Measurements from ENCODE around the gene SMAD7. TPM values are rescaled to one million over a fixed set of nuclear protein-coding genes. Genes with fewer than 3 reads are reported as not detected.

The SMAD7 gene
- total RNA-seq, 1 experiment from 2014 or later = 5.8 TPM

GRCh38 chr18:48887294-48887904 lies 63.4 kb downstream of the SMAD7 start:
- Histone ChIP-seq H2AFZ (no peak overlapping the region), H4K20me1 (ENCODE audit: insufficient read depth) (no peaks in the 10 kb centered on the region), H3K36me3 (ENCODE audit: low read depth) (no peaks in the 10 kb centered on the region), H3K27ac (no peak overlapping the region), H3K4me3 (no peak overlapping the region), H3K9me3 (ENCODE audit: insufficient read depth, low read depth) (no peaks in the 10 kb centered on the region), H3F3A (ENCODE audit: insufficient read depth, low read depth) (0 out of 2 replicates have a peak, but pooled peaks cover 4% of the 10 kb centered on the region), H3K4me1 (replicated peaks; ENCODE audit: insufficient read depth) (no peaks in the 10 kb centered on the region), H3K9me2 (ENCODE audit: insufficient read depth) (no peaks in the 10 kb centered on the region), H3K27me3 (ENCODE audit: insufficient read depth, low read depth) (no peaks in the 10 kb centered on the region), H3K79me2 (ENCODE audit: low read depth) (no peaks in the 10 kb centered on the region), H3K4me2 (no peak overlapping the region)
- POLR2A ChIA-PET (ENCODE audit: unreplicated experiment) = no interaction called here
- BruUV-seq (replicated peaks) = no TSS peak
- CTCF ChIA-PET = no interaction called here
- DNase-seq = no peak
- intact Hi-C loops (cut with micrococcal nuclease; ENCODE audit: unreplicated experiment) = no loop called here
- TF ChIP-seq CTCF (conservative IDR thresholded peaks at IDR 0.05) = no peak
- TF ChIP-seq EZH2 (IDR thresholded peaks at IDR 0.05; ENCODE audit: low read depth) = no peak

GRCh38 chr18:48886520-48887293 lies 64.1 kb downstream of the SMAD7 start:
- no peaks in the 10 kb centered on the region for H3K9me2 ChIP-seq (ENCODE audit: insufficient read depth)
- no peaks in the 10 kb centered on the region for H3K36me3 ChIP-seq (ENCODE audit: low read depth)
- ChIA-PET POLR2A (ENCODE audit: unreplicated experiment) (no interaction called here), CTCF (no interaction called here)
- TF ChIP-seq CTCF (conservative IDR thresholded peaks at IDR 0.05) (no peak), EZH2 (IDR thresholded peaks at IDR 0.05; ENCODE audit: low read depth) (no peak)
- H2AFZ ChIP-seq = no peak overlapping the region
- no peaks in the 10 kb centered on the region for H3K27me3 ChIP-seq (ENCODE audit: insufficient read depth, low read depth)
- H3K79me2 ChIP-seq (ENCODE audit: low read depth) = no peaks in the 10 kb centered on the region
- H3K4me2 ChIP-seq = no peak overlapping the region
- no peak overlapping the region for H3K4me3 ChIP-seq
- no TSS peak for BruUV-seq (replicated peaks)
- 0 out of 2 replicates have a peak, but pooled peaks cover 4% of the 10 kb centered on the region for H3F3A ChIP-seq (ENCODE audit: insufficient read depth, low read depth)
- DNase-seq = no peak
- H3K4me1 ChIP-seq (replicated peaks; ENCODE audit: insufficient read depth) = no peaks in the 10 kb centered on the region
- intact Hi-C loops (cut with micrococcal nuclease; ENCODE audit: unreplicated experiment) = no loop called here
- H4K20me1 ChIP-seq (ENCODE audit: insufficient read depth) = no peaks in the 10 kb centered on the region
- no peak overlapping the region for H3K27ac ChIP-seq
- no peaks in the 10 kb centered on the region for H3K9me3 ChIP-seq (ENCODE audit: insufficient read depth, low read depth)

GRCh38 chr18:48885924-48886400 lies 64.8 kb downstream of the SMAD7 start:
- Histone ChIP-seq H3K27me3 (ENCODE audit: insufficient read depth, low read depth) (no peaks in the 10 kb centered on the region), H3K4me1 (replicated peaks; ENCODE audit: insufficient read depth) (0 out of 2 replicates have a peak, but pooled peaks cover 1% of the 10 kb centered on the region), H4K20me1 (ENCODE audit: insufficient read depth) (no peaks in the 10 kb centered on the region), H3F3A (ENCODE audit: insufficient read depth, low read depth) (0 out of 2 replicates have a peak, but pooled peaks cover 4% of the 10 kb centered on the region), H3K9me2 (ENCODE audit: insufficient read depth) (no peaks in the 10 kb centered on the region), H3K9me3 (ENCODE audit: insufficient read depth, low read depth) (no peaks in the 10 kb centered on the region), H3K4me2 (no peak overlapping the region), H2AFZ (no peak overlapping the region), H3K27ac (no peak overlapping the region), H3K4me3 (no peak overlapping the region), H3K36me3 (ENCODE audit: low read depth) (no peaks in the 10 kb centered on the region), H3K79me2 (ENCODE audit: low read depth) (no peaks in the 10 kb centered on the region)
- BruUV-seq (replicated peaks) = no TSS peak
- ChIA-PET POLR2A (ENCODE audit: unreplicated experiment) (no interaction called here), CTCF (no interaction called here)
- TF ChIP-seq EZH2 (IDR thresholded peaks at IDR 0.05; ENCODE audit: low read depth) (no peak), CTCF (conservative IDR thresholded peaks at IDR 0.05) (no peak)
- intact Hi-C loops (cut with micrococcal nuclease; ENCODE audit: unreplicated experiment) = no loop called here
- no peak for DNase-seq
